Nephron (organoid): ENCODE results near the gene GALNT18.

Experiments
- H3K27ac Mint-ChIP-seq, 3 experiments: 2 replicates each; pipeline ENCODE4 v1.8.0; 2020; ENCODE audit warnings: mixed read lengths in 3 of 3, mild to moderate bottlenecking in 2 of 3, moderate library complexity in 1 of 3
- H3K27me3 Mint-ChIP-seq: 2 replicates; pipeline ENCODE4 v1.8.0; 2021; ENCODE audit warnings: low read depth, mild to moderate bottlenecking, moderate library complexity, mixed read lengths
- H3K36me3 Mint-ChIP-seq: 2 replicates; pipeline ENCODE4 v1.8.0; 2020; ENCODE audit warnings: low read depth, mixed read lengths
- H3K4me1 Mint-ChIP-seq: 2 replicates; pipeline ENCODE4 v1.8.0; 2020; ENCODE audit warnings: mixed read lengths
- H3K4me3 Mint-ChIP-seq, 3 experiments: 2 replicates each; pipeline ENCODE4 v1.8.0; 2020; ENCODE audit warnings: mild to moderate bottlenecking in 3 of 3, mixed read lengths in 3 of 3, moderate library complexity in 2 of 3
- H3K9me3 Mint-ChIP-seq: 2 replicates; pipeline ENCODE4 v1.8.0; 2020; ENCODE audit warnings: mixed read lengths
- TF ChIP-seq, protein P1 (sequence below), 3 experiments: fragments of 200-600 bp; sonication (generic); IDR thresholded peaks; one replicate each; pipeline ENCODE4 v1.5.0; 2021; ENCODE audit warnings: antibody characterized with exemption in 3 of 3; ENCODE audit not compliant: unreplicated experiment in 3 of 3

The GALNT18 gene

DNA sequence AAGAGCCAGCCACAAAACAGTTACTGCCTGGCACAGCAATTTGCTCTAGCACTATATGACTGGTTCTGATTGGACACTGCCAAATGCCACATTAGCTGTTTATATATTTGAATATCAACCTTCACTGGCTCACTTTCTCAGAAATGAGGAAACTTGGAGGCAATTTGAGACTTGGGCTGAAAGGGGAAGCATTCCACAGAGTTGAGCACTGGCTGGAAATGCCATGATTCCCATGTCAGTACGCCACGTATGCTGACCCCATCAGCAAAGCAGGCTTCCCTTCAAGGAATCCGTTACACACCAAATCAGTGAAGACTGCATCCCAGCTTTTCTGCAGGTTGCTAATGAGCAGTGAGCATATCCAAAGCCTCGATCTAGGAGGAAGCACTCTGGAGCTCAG lies 34.7 kb downstream of the GALNT18 start:
- H3K27me3 Mint-ChIP-seq = peaks cover 3% of the 10 kb centered on the region
- TF ChIP-seq, protein P1, sequence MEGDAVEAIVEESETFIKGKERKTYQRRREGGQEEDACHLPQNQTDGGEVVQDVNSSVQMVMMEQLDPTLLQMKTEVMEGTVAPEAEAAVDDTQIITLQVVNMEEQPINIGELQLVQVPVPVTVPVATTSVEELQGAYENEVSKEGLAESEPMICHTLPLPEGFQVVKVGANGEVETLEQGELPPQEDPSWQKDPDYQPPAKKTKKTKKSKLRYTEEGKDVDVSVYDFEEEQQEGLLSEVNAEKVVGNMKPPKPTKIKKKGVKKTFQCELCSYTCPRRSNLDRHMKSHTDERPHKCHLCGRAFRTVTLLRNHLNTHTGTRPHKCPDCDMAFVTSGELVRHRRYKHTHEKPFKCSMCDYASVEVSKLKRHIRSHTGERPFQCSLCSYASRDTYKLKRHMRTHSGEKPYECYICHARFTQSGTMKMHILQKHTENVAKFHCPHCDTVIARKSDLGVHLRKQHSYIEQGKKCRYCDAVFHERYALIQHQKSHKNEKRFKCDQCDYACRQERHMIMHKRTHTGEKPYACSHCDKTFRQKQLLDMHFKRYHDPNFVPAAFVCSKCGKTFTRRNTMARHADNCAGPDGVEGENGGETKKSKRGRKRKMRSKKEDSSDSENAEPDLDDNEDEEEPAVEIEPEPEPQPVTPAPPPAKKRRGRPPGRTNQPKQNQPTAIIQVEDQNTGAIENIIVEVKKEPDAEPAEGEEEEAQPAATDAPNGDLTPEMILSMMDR (IDR thresholded peaks at IDR 0.05; ENCODE audit: unreplicated experiment in 3 of 3) = no peak
- no peaks in the 10 kb centered on the region for H3K36me3 Mint-ChIP-seq
- no peak overlapping the region for H3K27ac Mint-ChIP-seq
- H3K9me3 Mint-ChIP-seq = no peaks in the 10 kb centered on the region
- peaks cover 17% of the 10 kb centered on the region for H3K4me1 Mint-ChIP-seq
- H3K4me3 Mint-ChIP-seq = no peak overlapping the region

DNA sequence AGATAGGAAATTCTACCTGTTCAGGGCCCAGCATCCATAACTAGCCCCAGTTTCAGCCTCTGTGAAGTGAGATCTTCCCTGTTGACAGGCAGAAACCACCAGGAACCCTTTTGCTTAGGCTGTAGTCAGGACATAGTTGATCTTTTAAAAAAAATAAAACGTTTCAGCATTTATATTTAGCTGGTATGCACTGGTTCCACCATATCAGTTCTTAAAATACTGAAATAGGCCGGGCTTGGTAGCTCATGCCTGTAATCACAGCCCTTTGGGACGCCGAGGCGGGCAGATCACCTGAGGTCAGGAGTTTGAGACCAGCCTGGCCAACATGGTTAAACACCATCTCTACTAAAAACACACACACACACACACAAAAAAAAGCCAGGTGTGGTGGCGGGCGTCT lies 35.3 kb downstream of the GALNT18 start:
- Mint-ChIP-seq H3K4me3 (no peak overlapping the region), H3K27ac (no peak overlapping the region), H3K36me3 (no peaks in the 10 kb centered on the region), H3K9me3 (no peaks in the 10 kb centered on the region), H3K4me1 (peaks cover 16% of the 10 kb centered on the region), H3K27me3 (peaks cover 9% of the 10 kb centered on the region)
- TF ChIP-seq, protein P1 (IDR thresholded peaks at IDR 0.05; ENCODE audit: unreplicated experiment in 3 of 3) = no peak

GRCh38 chr11:11584937-11585336 lies 36.9 kb downstream of the GALNT18 start:
- no peaks in the 10 kb centered on the region for H3K36me3 Mint-ChIP-seq
- peaks cover 27% of the 10 kb centered on the region for H3K4me1 Mint-ChIP-seq
- H3K27ac Mint-ChIP-seq = no peak overlapping the region
- no peaks in the 10 kb centered on the region for H3K9me3 Mint-ChIP-seq
- peaks cover 22% of the 10 kb centered on the region for H3K27me3 Mint-ChIP-seq
- TF ChIP-seq, protein P1 (IDR thresholded peaks at IDR 0.05; ENCODE audit: unreplicated experiment in 3 of 3) = no peak
- H3K4me3 Mint-ChIP-seq = no peak overlapping the region

- no peak overlapping the region for H3K27ac Mint-ChIP-seq
- TF ChIP-seq, protein P1 (IDR thresholded peaks at IDR 0.05; ENCODE audit: unreplicated experiment in 3 of 3) = no peak
- H3K4me3 Mint-ChIP-seq = no peak overlapping the region
- H3K27me3 Mint-ChIP-seq = peaks cover 22% of the 10 kb centered on the region
- H3K36me3 Mint-ChIP-seq = no peaks in the 10 kb centered on the region
- peaks cover 24% of the 10 kb centered on the region for H3K4me1 Mint-ChIP-seq
- no peaks in the 10 kb centered on the region for H3K9me3 Mint-ChIP-seq
Observed at GRCh38 chr11:11584530-11584810, 37.3 kb downstream of the GALNT18 start.

DNA sequence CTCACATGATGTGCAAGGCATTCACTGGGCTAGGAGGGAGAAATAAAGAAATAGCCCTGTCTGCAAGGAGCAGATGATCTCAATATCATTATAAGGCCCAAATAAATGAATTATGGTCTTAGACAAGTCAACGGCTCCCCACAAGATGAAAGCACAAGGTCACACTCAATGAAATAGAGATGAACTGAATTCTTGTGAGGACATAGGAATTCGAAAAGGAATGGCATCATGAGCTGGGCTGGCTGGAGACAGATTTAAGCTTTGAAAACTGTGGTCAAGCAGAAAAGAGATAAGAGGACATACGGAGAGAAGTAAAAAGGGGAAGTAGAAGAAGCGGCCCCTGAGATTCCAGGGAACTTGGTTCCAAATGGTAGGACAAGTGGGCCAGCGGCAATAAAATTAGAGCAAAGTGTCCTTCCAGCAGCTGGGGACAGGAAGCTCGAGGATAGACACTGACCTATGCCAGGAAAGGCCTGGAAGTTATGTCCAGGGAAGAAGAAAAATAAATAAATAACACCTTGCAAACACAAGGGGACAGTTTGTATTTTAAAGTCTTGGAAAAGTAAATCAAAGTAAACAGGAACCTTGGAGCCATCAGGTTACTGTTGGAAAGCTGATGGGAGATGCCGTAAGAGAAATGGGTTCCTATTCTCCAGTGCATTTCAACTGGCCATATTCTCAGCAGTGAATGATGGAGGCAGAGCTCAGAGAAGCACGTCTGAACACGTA lies 37.8 kb downstream of the GALNT18 start:
- no peak overlapping the region for H3K27ac Mint-ChIP-seq
- H3K27me3 Mint-ChIP-seq = peaks cover 22% of the 10 kb centered on the region
- H3K36me3 Mint-ChIP-seq = no peaks in the 10 kb centered on the region
- TF ChIP-seq, protein P1 (IDR thresholded peaks at IDR 0.05; ENCODE audit: unreplicated experiment in 3 of 3) = no peak
- H3K4me1 Mint-ChIP-seq = peaks cover 20% of the 10 kb centered on the region
- no peaks in the 10 kb centered on the region for H3K9me3 Mint-ChIP-seq
- no peak overlapping the region for H3K4me3 Mint-ChIP-seq

DNA sequence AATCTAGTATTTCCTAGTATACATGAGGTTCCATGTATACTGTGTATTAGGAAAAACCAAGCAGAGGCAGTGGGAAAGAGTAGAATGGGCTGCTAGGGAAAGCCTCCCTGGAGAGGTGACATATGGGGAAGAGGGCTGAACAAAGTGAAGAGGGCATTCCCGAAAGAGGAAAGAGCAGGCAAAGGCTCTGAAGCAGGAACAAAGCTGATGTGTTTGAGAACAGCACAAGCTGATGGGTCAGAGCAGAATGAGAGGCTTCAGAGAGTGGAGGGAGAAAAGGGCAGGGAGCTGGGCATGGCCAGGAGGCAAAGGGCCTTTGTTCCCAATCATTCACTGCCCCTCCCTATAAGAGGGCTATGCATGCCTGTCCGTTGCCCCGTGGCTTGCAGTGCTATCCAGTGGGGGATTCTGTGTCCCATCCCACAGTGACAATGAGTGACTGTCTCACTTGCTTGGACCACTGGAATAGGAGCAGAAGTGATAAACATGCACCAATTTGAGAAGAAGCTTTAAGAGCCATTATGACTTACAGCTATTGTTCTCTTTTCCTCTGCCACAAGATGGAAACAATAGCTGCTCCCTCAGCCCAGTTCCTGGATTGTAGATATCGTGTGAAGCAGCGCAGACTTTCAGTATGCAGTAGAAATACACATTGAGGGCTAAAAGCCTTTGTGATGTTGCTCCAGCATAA lies 39.6 kb downstream of the GALNT18 start:
- Mint-ChIP-seq H3K27ac (peak overlapping the region in 1 of 3 experiments; percentile 20), H3K4me3 (no peak overlapping the region), H3K9me3 (no peaks in the 10 kb centered on the region), H3K36me3 (no peaks in the 10 kb centered on the region), H3K27me3 (peaks cover 30% of the 10 kb centered on the region), H3K4me1 (peaks cover 28% of the 10 kb centered on the region)
- TF ChIP-seq, protein P1 (IDR thresholded peaks at IDR 0.05; ENCODE audit: unreplicated experiment in 3 of 3) = no peak
